ENCODE measurements around the gene PRDX4. TPM values are rescaled to one million over a fixed set of nuclear protein-coding genes. Genes with fewer than 3 reads are reported as not detected.

The PRDX4 gene
- 166 and 230 TPM in 2 replicates for total RNA-seq

DNA sequence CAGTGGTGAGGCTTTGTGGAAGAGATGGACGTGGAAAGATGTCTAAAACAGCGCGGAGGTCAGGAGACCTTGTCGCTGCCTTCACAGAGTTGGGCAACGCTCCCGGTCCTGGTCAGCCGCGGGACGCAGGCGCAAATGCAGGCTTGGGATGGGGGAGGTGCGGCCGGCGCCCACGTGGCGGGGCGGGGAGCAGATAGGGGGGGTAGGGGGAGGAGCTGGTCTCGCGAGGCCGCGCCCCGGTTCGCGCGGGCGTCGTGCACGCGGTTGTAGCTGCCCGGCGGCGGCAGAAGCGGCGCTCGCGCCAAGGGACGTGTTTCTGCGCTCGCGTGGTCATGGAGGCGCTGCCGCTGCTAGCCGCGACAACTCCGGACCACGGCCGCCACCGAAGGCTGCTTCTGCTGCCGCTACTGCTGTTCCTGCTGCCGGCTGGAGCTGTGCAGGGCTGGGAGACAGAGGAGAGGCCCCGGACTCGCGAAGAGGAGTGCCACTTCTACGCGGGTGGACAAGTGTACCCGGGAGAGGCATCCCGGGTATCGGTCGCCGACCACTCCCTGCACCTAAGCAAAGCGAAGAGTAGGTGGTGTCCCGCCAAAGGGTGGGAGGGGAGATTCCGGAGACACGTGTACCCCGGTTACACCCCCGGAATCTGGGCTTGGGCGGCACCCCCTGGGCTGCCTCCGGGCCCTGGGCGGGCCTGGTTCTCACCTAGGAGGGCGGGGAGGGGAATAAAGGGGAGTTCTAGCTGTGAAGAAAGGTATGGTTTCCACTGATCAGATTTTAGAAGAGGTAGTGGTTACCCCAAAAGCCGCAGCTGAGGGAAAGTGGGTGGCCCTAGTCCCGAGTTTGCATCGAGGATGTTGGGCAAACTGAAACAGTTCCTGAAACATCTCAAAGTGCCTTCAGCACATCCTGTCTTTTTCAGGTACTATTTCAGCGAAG lies at the start of gene PRDX4:
PRDX4 (plus strand) TSS at position 255 of the 939 bp plus-strand sequence; CDS start at position 333, 78 bp downstream.

Other genes starting within 250 kb of the PRDX4 start
- gene ACOT9, start 75.8 kb downstream of the PRDX4 start, total RNA-seq: 51.6 and 58.3 TPM in 2 replicates
- gene SAT1, start 115.7 kb downstream of the PRDX4 start, total RNA-seq: 661 and 875 TPM in 2 replicates
- 8.9 and 16.6 TPM in 2 replicates for gene APOO, start 240.4 kb downstream of the PRDX4 start, total RNA-seq
- not detected in 2 replicates for gene CXorf58, start 240.5 kb downstream of the PRDX4 start, total RNA-seq

Data from tracheal epithelial cell (primary cell).